Common myeloid progenitor, CD34-positive (primary cell): Measurements from ENCODE around the gene ATP2B2.
A peak's percentile ranks its signal among the peaks of the same experiment; 100 is the strongest.

Experiments
- CTCF ChIA-PET: fragments of 350-600 bp; sonication (Branson Sonifier 250); formaldehyde crosslinking; loops from one replicate; lab custom pipeline; 2021; ENCODE audit warnings: antibody characterized with exemption; lab: Charles Lee
- POLR2A ChIA-PET: fragments of 350-600 bp; sonication (Branson Sonifier 250); formaldehyde crosslinking; loops from one replicate; lab custom pipeline; 2021; ENCODE audit warnings: antibody characterized with exemption; lab: Charles Lee
- DNase-seq, 3 donors: peaks; one replicate each; pipeline versions ENCODE4 v3.0.0 to v3.0.0-alpha.2; 2013
- H3K27ac ChIP-seq, 2 experiments: 1 replicate in 1 of 2; 2 replicates in 1 of 2; pipeline ENCODE4 v1.7.0; 2013; ENCODE audit warnings: inconsistent platforms in 2 of 2, low read length in 2 of 2, mild to moderate bottlenecking in 2 of 2, low read depth in 1 of 2, moderate library complexity in 1 of 2; ENCODE audit not compliant: severe bottlenecking in 2 of 2, insufficient read depth in 1 of 2, poor library complexity in 1 of 2
- H3K27me3 ChIP-seq, 5 experiments: replicated peaks in 2 of 5; 1 replicate in 3 of 5; 2 replicates in 2 of 5; pipeline versions ENCODE4 v1.6.1 to v1.7.0; 2013; ENCODE audit warnings: low read length in 4 of 5, mild to moderate bottlenecking in 2 of 5, moderate library complexity in 2 of 5, inconsistent platforms in 1 of 5; ENCODE audit not compliant: insufficient read depth in 5 of 5, control insufficient read depth in 4 of 5
- H3K36me3 ChIP-seq, 4 experiments: 1 replicate in 2 of 4; 2 replicates in 2 of 4; pipeline versions ENCODE4 v1.6.1 to v1.7.0; 2013; ENCODE audit warnings: low read length in 3 of 4, control low read depth in 1 of 4, mild to moderate bottlenecking in 1 of 4; ENCODE audit not compliant: control insufficient read depth in 4 of 4, insufficient read depth in 4 of 4
- H3K4me1 ChIP-seq, 4 experiments: 1 replicate in 3 of 4; 2 replicates in 1 of 4; pipeline versions ENCODE4 v1.6.1 to v1.7.1; 2013; ENCODE audit warnings: low read length in 3 of 4, mild to moderate bottlenecking in 3 of 4, control low read depth in 1 of 4, inconsistent platforms in 1 of 4, moderate library complexity in 1 of 4; ENCODE audit not compliant: control insufficient read depth in 4 of 4, insufficient read depth in 4 of 4; ENCODE audit errors: control extremely low read depth in 1 of 4
- H3K4me3 ChIP-seq, 7 experiments: 1 replicate in 4 of 7; 2 replicates in 3 of 7; pipeline versions ENCODE4 v1.5.1 to v1.7.0; 2013; ENCODE audit warnings: mild to moderate bottlenecking in 7 of 7, low read length in 6 of 7, moderate library complexity in 6 of 7, inconsistent platforms in 2 of 7, low read depth in 2 of 7, control low read depth in 1 of 7; ENCODE audit not compliant: insufficient read depth in 4 of 7, control insufficient read depth in 1 of 7; ENCODE audit errors: extremely low read depth in 1 of 7
- H3K9me3 ChIP-seq, 5 experiments: 1 replicate in 4 of 5; 2 replicates in 1 of 5; pipeline versions ENCODE4 v1.6.1 to v1.7.1; 2013; ENCODE audit warnings: low read length in 4 of 5, mild to moderate bottlenecking in 2 of 5, inconsistent platforms in 1 of 5, low read depth in 1 of 5, moderate library complexity in 1 of 5; ENCODE audit not compliant: control insufficient read depth in 4 of 5, insufficient read depth in 2 of 5; ENCODE audit errors: control extremely low read depth in 1 of 5
- WGBS: methylation state at CpG from one replicate; pipeline ENCODE4 v1.1.5; 2013; ENCODE audit not compliant: insufficient coverage; 5-methylcytosine and 5-hydroxymethylcytosine counted together

The ATP2B2 gene

DNA sequence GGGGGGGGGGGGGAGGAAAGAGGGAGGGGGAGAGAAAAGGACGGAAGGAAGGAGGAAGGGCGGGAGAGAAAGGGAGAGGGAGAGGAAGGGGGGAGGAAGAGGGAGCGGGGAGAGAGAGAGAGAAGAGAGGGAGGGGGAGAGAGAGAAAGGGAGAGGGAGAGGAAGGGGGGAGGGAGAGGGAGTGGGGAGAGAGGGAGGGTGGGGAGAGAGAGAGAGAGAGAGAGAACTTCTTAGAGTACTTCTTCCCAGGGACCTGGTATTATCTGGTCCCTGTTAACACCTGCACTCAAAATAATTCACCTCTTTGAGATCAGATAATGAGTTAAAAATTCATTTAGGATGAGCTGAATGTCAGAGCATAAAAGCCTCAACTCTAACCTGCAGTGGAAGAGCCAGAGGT, 185.6 kb downstream of the ATP2B2 start:
- DNase-seq: no peak

DNA sequence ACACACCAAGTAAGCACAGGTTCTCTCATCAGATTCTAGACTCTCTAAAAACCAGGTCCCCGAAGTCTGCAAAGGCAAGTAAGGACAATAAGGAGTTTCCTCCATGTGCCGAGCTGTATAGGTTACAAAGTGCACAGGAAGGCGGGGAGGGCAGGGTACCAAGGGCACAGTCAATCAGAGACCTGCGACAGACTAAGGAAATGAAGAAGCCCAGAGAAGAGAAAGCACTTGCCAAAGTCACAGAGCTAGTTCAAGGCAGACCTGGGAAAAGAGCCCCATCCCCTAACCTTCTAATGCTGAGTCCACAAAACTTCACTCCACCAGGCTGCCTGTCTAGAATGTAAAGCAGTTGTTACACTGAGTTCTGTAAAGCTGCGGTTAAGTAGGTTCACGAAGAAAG, 186.1 kb downstream of the ATP2B2 start:
- CTCF ChIA-PET: no interaction called here
- H3K27ac ChIP-seq: peak overlapping the region in 1 of 2 experiments; percentile 17
- WGBS: 94% methylated on average over 6 of the region's 6 CpGs

More for the DNA sequence above, 185.6 kb downstream of the ATP2B2 start:
- Histone ChIP-seq H3K4me1 (peaks cover 7 to 20% (median 15%) of the 10 kb centered on the region in 4 experiments), H3K4me3 (peak overlapping the region in 6 of 7 experiments; percentile 81 to 100 (median 96)), H3K9me3 (no peaks in the 10 kb centered on the region), H3K36me3 (peaks cover 11 to 41% (median 26%) of the 10 kb centered on the region in 4 experiments), H3K27me3 (no peaks in the 10 kb centered on the region), H3K27ac (peak overlapping the region; percentile 97 to 98)
- ChIA-PET CTCF (interaction anchor here (1.5 to 1.9 kb wide), 2 partner anchors 16 to 33 kb away, joined by 3 to 4 read pairs; no protein-coding TSS in a partner anchor), POLR2A (interaction anchor here (1.1 to 1.8 kb wide), 2 partner anchors 26 to 387 kb away, joined by 3 to 4 read pairs; no protein-coding TSS in a partner anchor)
- WGBS: 14% methylated on average over 2 of the region's 3 CpGs

GRCh38 chr3:10317961-10318350, 187.4 kb downstream of the ATP2B2 start:
- DNase-seq: no peak
- Histone ChIP-seq H3K9me3 (no peaks in the 10 kb centered on the region), H3K4me3 (no peak overlapping the region), H3K4me1 (peaks cover 7 to 20% (median 15%) of the 10 kb centered on the region in 4 experiments), H3K27me3 (no peaks in the 10 kb centered on the region), H3K27ac (no peak overlapping the region), H3K36me3 (peaks cover 17 to 58% (median 39%) of the 10 kb centered on the region in 4 experiments)
- CTCF ChIA-PET: interaction anchor here (0.9 kb wide), 1 partner anchor 27 kb away, joined by 3 read pairs; no protein-coding TSS in a partner anchor
- 100% methylated on average over 2 of the region's 3 CpGs for WGBS
- POLR2A ChIA-PET: no interaction called here

More for the DNA sequence above, 186.1 kb downstream of the ATP2B2 start:
- no peak for DNase-seq
- POLR2A ChIA-PET: interaction anchor here (1.8 kb wide), 1 partner anchor 25 kb away, joined by 4 read pairs; no protein-coding TSS in a partner anchor
- Histone ChIP-seq H3K4me3 (no peak overlapping the region), H3K4me1 (peaks cover 7 to 20% (median 15%) of the 10 kb centered on the region in 4 experiments), H3K36me3 (peaks cover 17 to 47% (median 31%) of the 10 kb centered on the region in 4 experiments), H3K9me3 (no peaks in the 10 kb centered on the region), H3K27me3 (no peaks in the 10 kb centered on the region)

GRCh38 chr3:10317311-10317960, 187.9 kb downstream of the ATP2B2 start:
- ChIA-PET POLR2A (no interaction called here), CTCF (interaction anchor here (2.9 kb wide), 1 partner anchor 12 kb away, joined by 17 read pairs; no protein-coding TSS in a partner anchor)
- WGBS: 89% methylated on average over 3 of the region's 4 CpGs
- no peaks in the 10 kb centered on the region for H3K9me3 ChIP-seq
- peaks cover 7 to 20% (median 15%) of the 10 kb centered on the region in 4 experiments for H3K4me1 ChIP-seq
- no peak overlapping the region for H3K27ac ChIP-seq
- no peaks in the 10 kb centered on the region for H3K27me3 ChIP-seq
- peaks cover 21 to 63% (median 44%) of the 10 kb centered on the region in 4 experiments for H3K36me3 ChIP-seq
- no peak for DNase-seq
- H3K4me3 ChIP-seq: no peak overlapping the region

GRCh38 chr3:10315771-10316344, 189.5 kb downstream of the ATP2B2 start:
- Histone ChIP-seq H3K9me3 (no peaks in the 10 kb centered on the region), H3K4me1 (peaks cover 7 to 15% (median 10%) of the 10 kb centered on the region in 4 experiments), H3K27me3 (no peaks in the 10 kb centered on the region), H3K36me3 (peaks cover 24 to 79% (median 59%) of the 10 kb centered on the region in 4 experiments), H3K27ac (no peak overlapping the region), H3K4me3 (no peak overlapping the region)
- ChIA-PET CTCF (interaction anchor here (2.9 kb wide), 1 partner anchor 10 kb away, joined by 17 read pairs; no protein-coding TSS in a partner anchor), POLR2A (interaction anchor here (0.6 kb wide), 1 partner anchor 1673 kb away, joined by 3 read pairs; no protein-coding TSS in a partner anchor)
- WGBS: 100% methylated on average over 4 of the region's 4 CpGs
- no peak for DNase-seq

GRCh38 chr3:10315101-10315500, 190.3 kb downstream of the ATP2B2 start:
- CTCF ChIA-PET: interaction anchor here (2.9 kb wide), 1 partner anchor 9 kb away, joined by 17 read pairs; no protein-coding TSS in a partner anchor
- H3K36me3 ChIP-seq: peaks cover 28 to 85% (median 66%) of the 10 kb centered on the region in 4 experiments
- WGBS: 98% methylated on average over 9 of the region's 14 CpGs
- H3K27me3 ChIP-seq: no peaks in the 10 kb centered on the region
- DNase-seq: no peak
- H3K9me3 ChIP-seq: no peaks in the 10 kb centered on the region
- H3K4me1 ChIP-seq: peaks cover 3 to 11% (median 6%) of the 10 kb centered on the region in 4 experiments
- POLR2A ChIA-PET: no interaction called here
- no peak overlapping the region for H3K4me3 ChIP-seq
- no peak overlapping the region for H3K27ac ChIP-seq
